Measurements from ENCODE around the gene APOBEC4.
A peak's percentile ranks its signal among the peaks of the same experiment; 100 is the strongest.

The APOBEC4 gene

GRCh38 chr1:183635606-183636333 is 17.3 kb downstream of the APOBEC4 start, which contains the start of gene ARPC5:
Gene ARPC5 (minus strand): TSS chr1:183635783. CDS start chr1:183635659, 124 bp downstream.
- DNase-seq (ENCODE audit: low read depth) = peak; percentile 88
- peak within 1 kb of the TSS; percentile 86 for H3K4me3 ChIP-seq (ENCODE audit: control insufficient read depth, low read depth, low read length)
- no peak for TF ChIP-seq CTCF (IDR thresholded peaks at IDR 0.05; ENCODE audit: control insufficient read depth, insufficient read depth, low read depth, low read length, missing control alignments)

GRCh38 chr1:183635099-183635605 is 18.0 kb downstream of the APOBEC4 start:
- H3K4me3 ChIP-seq (ENCODE audit: control insufficient read depth, low read depth, low read length) = peak overlapping the region; percentile 86
- DNase-seq (ENCODE audit: low read depth) = no peak
- no peak for TF ChIP-seq CTCF (IDR thresholded peaks at IDR 0.05; ENCODE audit: control insufficient read depth, insufficient read depth, low read depth, low read length, missing control alignments)

GRCh38 chr1:183634429-183635065 is 18.6 kb downstream of the APOBEC4 start:
- no peak for DNase-seq (ENCODE audit: low read depth)
- peak overlapping the region; percentile 86 for H3K4me3 ChIP-seq (ENCODE audit: control insufficient read depth, low read depth, low read length)
- no peak for TF ChIP-seq CTCF (IDR thresholded peaks at IDR 0.05; ENCODE audit: control insufficient read depth, insufficient read depth, low read depth, low read length, missing control alignments)

- TF ChIP-seq CTCF (IDR thresholded peaks at IDR 0.05; ENCODE audit: control insufficient read depth, insufficient read depth, low read depth, low read length, missing control alignments) = peak; percentile 53
- peak; percentile 77 for DNase-seq (ENCODE audit: low read depth)
- H3K4me3 ChIP-seq (ENCODE audit: control insufficient read depth, low read depth, low read length) = peak overlapping the region; percentile 86
Observed at GRCh38 chr1:183633676-183634343, 19.3 kb downstream of the APOBEC4 start.

GRCh38 chr1:183632964-183633363 is 20.2 kb downstream of the APOBEC4 start:
- no peak for DNase-seq (ENCODE audit: low read depth)
- peak overlapping the region; percentile 86 for H3K4me3 ChIP-seq (ENCODE audit: control insufficient read depth, low read depth, low read length)
- TF ChIP-seq CTCF (IDR thresholded peaks at IDR 0.05; ENCODE audit: control insufficient read depth, insufficient read depth, low read depth, low read length, missing control alignments) = no peak

GRCh38 chr1:183632114-183632513 is 21.0 kb downstream of the APOBEC4 start:
- no peak for TF ChIP-seq CTCF (IDR thresholded peaks at IDR 0.05; ENCODE audit: control insufficient read depth, insufficient read depth, low read depth, low read length, missing control alignments)
- DNase-seq (ENCODE audit: low read depth) = no peak
- H3K4me3 ChIP-seq (ENCODE audit: control insufficient read depth, low read depth, low read length) = peak overlapping the region; percentile 86; the same call in 1 of the 2 replicates
